GM03348 (cell line): ENCODE data around the gene PRAC2.
A peak's percentile ranks its signal among the peaks of the same experiment; 100 is the strongest.

Experiments
- DNase-seq: peaks from one replicate; pipeline ENCODE4 v3.0.0; 2012; ENCODE audit warnings: low spot score

PRAC2 gene

DNA sequence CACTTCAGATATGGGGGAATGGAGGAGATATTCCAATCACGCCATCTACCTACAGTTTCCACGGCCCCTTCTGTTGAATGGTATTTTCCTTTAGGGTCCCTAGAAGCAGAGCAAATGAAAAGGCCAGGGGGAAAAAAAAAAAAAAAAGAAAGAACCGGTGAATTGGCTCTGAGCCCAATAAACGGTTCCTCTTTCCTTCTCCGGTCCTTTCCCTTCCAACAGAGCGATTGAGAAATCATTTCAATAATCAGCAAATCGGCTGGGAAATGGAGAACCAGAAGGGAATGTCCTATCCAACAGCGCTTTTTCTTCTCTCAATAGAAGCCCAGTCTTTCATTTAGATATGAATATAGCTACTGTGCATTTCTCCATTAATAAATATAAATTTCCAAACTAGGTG lies 32.4 kb downstream of the PRAC2 start:
- DNase-seq, result no peak

GRCh38 chr17:48756830-48757251 lies 33.9 kb downstream of the PRAC2 start:
- no peak for DNase-seq

- peak; percentile 40 for DNase-seq
Measured at GRCh38 chr17:48757524-48757961, 34.6 kb downstream of the PRAC2 start.

DNA sequence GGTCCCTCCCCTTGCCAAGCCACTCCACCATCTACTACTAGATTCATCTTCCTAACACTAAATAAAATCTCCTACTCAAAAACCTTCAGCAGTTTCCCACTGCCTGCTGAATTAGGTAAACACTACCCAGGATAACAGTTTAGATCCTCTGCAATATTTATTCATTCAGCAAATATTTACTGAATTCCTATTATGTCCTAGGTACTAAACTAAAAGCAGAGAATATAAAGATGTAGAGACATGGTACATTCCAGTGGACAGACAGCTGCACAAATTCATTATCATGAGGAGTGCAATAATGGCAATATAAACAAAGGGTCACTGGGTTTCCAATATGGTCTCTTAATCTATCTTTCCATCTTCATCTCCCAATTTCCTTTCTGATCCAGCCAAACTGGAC lies 36.3 kb downstream of the PRAC2 start:
- no peak for DNase-seq

DNA sequence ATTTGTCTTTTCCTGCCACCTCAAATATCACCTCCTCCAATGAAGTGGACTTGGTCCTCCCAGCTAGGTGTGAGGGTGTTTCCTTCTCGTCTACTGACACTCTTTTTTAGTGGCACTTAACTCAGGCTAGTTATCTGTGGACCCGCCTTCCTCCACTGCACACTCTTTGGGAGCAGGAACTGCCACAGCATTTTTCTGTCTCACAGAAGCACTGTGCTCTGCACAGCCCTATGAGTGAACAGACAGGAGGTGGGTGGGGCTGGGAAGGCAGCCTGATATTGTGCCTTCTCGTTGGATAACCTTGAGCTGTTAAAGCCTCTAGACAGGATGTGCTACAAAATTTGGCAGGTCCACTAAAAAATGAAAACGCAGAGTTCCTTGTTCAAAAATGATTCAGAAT lies 37.4 kb downstream of the PRAC2 start:
- DNase-seq, result no peak

GRCh38 chr17:48761114-48761513 lies 38.1 kb downstream of the PRAC2 start:
- no peak for DNase-seq

DNA sequence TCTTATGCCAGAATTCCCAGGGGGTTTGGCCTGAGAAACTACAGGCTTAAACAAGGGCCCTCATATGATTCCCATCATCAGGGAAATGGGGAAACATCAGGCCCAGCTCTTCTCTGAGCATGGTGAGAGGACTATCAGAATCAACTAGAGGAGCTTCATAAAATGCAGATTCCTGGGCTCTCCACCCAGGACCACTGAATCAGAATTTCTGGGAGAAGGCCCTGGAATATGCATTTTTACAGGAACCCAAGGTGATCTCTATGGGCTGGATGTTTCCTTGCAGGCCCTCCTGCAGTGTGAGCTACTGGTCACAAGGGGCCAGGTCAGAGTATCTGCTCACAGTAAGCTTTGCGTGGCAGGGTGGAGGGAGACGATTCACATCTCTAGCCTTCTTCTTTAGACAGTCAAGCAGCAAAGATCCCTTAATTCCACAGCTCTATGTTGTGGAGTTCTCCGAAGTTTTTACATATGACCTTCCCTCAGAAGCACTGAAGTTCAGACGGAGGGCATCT lies 44.3 kb downstream of the PRAC2 start:
- DNase-seq, result no peak

DNA sequence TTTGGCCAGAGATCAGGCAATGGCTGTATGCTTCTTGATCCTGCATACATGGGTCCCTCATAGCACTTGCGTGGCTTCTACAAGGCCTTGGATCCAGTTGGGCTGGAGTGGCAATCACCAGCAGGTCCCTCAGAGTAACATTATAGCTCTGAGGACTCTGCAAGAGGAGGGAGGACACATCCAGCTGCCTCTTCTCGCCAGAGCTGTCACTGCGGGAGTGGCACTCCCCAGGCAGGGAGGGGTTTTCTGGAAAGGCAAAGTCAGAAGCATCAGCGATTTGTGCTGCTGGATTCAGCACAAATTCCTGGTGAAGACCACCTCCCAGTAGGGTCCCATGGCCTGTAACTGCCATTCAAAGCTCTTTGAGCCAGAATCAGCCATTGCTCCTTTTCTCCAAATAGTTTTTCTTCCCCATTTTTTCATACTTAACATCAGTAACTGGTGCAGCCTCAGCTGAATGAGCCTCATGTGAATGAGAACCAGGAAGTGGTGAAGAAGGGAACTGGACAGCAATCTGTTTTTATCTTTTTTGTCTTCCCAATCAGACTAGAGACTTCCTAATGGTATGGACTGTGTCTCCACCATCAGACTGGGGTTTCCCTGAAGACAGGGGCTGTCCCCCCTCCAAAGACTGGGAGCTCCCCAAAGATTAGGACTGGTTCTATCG lies 46.2 kb downstream of the PRAC2 start:
- no peak for DNase-seq

DNA sequence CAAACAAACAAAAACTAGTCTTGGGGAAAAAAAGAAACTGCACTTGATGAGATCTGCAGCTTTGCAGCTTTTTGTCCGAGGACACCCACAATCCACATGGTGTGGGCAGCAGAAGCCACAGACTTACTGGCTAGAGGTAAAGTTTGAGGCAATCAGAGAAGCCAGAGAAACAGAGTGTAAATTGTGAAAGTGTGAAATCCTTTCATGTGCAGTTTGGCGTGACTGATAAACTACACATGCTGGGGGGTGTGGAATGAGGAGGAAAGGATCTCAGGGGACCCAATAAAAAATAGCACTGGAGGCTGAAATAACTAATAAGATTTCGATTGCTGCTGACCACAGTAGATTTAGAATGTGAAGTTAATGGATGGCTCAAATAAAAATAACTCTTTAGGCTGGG lies 48.0 kb downstream of the PRAC2 start:
- DNase-seq, result no peak

GRCh38 chr17:48773245-48773644 lies 50.3 kb downstream of the PRAC2 start:
- no peak for DNase-seq
